Activated naive CD4-positive, alpha-beta T cell treated with anti-CD3 and anti-CD28 coated beads for 36 hours (primary cell): ENCODE results near the gene VASP. TPM values are rescaled to one million over a fixed set of nuclear protein-coding genes. Genes with fewer than 3 reads are reported as not detected.
A peak's percentile ranks its signal among the peaks of the same experiment; 100 is the strongest.

Experiments
- CTCF ChIA-PET: fragments of 350-600 bp; sonication (Branson Sonifier 250); formaldehyde crosslinking; loops from one replicate; lab custom pipeline; 2021; ENCODE audit warnings: antibody characterized with exemption; lab: Charles Lee
- DNase-seq: peaks from one replicate; pipeline ENCODE4 v3.0.0-alpha.2; 2020
- H3K27ac Mint-ChIP-seq: one replicate; pipeline ENCODE4 v1.8.0; 2021; ENCODE audit warnings: mild to moderate bottlenecking, mixed read lengths
- H3K27me3 Mint-ChIP-seq: one replicate; pipeline ENCODE4 v1.8.0; 2021; ENCODE audit warnings: low read depth, mixed read lengths
- H3K36me3 Mint-ChIP-seq: one replicate; pipeline ENCODE4 v1.8.0; 2021; ENCODE audit warnings: low read depth, mixed read lengths
- H3K4me1 Mint-ChIP-seq: one replicate; pipeline ENCODE4 v1.8.0; 2021; ENCODE audit warnings: low read depth, mixed read lengths
- H3K4me3 Mint-ChIP-seq: one replicate; pipeline ENCODE4 v1.8.0; 2021; ENCODE audit warnings: mild to moderate bottlenecking, moderate library complexity, mixed read lengths
- H3K9me3 Mint-ChIP-seq: one replicate; pipeline ENCODE4 v1.8.0; 2021; ENCODE audit warnings: mixed read lengths
- intact Hi-C: fragments of 100-400 bp; cut with micrococcal nuclease; formaldehyde crosslinking; loops from one replicate; pipeline ENCODE4 v1.15.1; 2023
- total RNA-seq, 2 experiments: library from RNA; stranded (reverse); gene quantifications; one replicate each; pipeline ENCODE4 v1.2.3, GENCODE V29; 2021

The VASP gene
- total RNA-seq, 2 experiments from 2014 or later, result 94.5 to 99.6 TPM

- no peaks in the 10 kb centered on the region for H3K27me3 Mint-ChIP-seq
- intact Hi-C loops, result no loop called here
- H3K4me1 Mint-ChIP-seq, result peaks cover 62% of the 10 kb centered on the region
- peak overlapping the region; percentile 19 for H3K27ac Mint-ChIP-seq
- no peaks in the 10 kb centered on the region for H3K9me3 Mint-ChIP-seq
- CTCF ChIA-PET, result interaction anchor here (0.6 kb wide), 1 partner anchor 132 kb away, joined by 3 read pairs; no protein-coding TSS in a partner anchor
- no peak overlapping the region for H3K4me3 Mint-ChIP-seq
- no peak for DNase-seq
- peaks cover 6% of the 10 kb centered on the region for H3K36me3 Mint-ChIP-seq
These were observed 3.8 kb downstream of the VASP start for GRCh38 chr19:45511074-45511473.

- no peaks in the 10 kb centered on the region for H3K9me3 Mint-ChIP-seq
- peak overlapping the region; percentile 97 for H3K27ac Mint-ChIP-seq
- CTCF ChIA-PET, result interaction anchor here (0.6 to 1.0 kb wide), 2 partner anchors 74 to 79 kb away, joined by 5 to 6 read pairs; no protein-coding TSS in a partner anchor
- DNase-seq, result no peak
- H3K4me1 Mint-ChIP-seq, result peaks cover 59% of the 10 kb centered on the region
- no peak overlapping the region for H3K4me3 Mint-ChIP-seq
- peaks cover 11% of the 10 kb centered on the region for H3K36me3 Mint-ChIP-seq
- intact Hi-C loops, result no loop called here
- H3K27me3 Mint-ChIP-seq, result no peaks in the 10 kb centered on the region
These were observed 5.7 kb downstream of the VASP start for GRCh38 chr19:45512881-45513483.

GRCh38 chr19:45514376-45515051, 7.2 kb downstream of the VASP start:
- Mint-ChIP-seq H3K27ac (peak overlapping the region; percentile 97), H3K36me3 (peaks cover 16% of the 10 kb centered on the region), H3K4me1 (peaks cover 53% of the 10 kb centered on the region)

GRCh38 chr19:45515081-45515624, 7.9 kb downstream of the VASP start:
- Mint-ChIP-seq H3K27me3 (no peaks in the 10 kb centered on the region), H3K4me3 (no peak overlapping the region), H3K27ac (peak overlapping the region; percentile 97), H3K36me3 (peaks cover 16% of the 10 kb centered on the region), H3K9me3 (no peaks in the 10 kb centered on the region), H3K4me1 (peaks cover 47% of the 10 kb centered on the region)
- CTCF ChIA-PET, result interaction anchor here (1.6 to 2.2 kb wide), 3 partner anchors 10 to 126 kb away, joined by 5 to 8 read pairs (median 7); no protein-coding TSS in a partner anchor
- DNase-seq, result peak; percentile 64
- intact Hi-C loops, result loop anchor here (1.0 kb wide), 1 partner anchor 8 kb away; the partner anchor contains the start of gene VASP

More at GRCh38 chr19:45514376-45515051, 7.2 kb downstream of the VASP start:
- Mint-ChIP-seq H3K27me3 (no peaks in the 10 kb centered on the region), H3K4me3 (no peak overlapping the region), H3K9me3 (no peaks in the 10 kb centered on the region)
- no peak for DNase-seq
- intact Hi-C loops, result loop anchor here (1.0 kb wide), 1 partner anchor 7 kb away; the partner anchor contains the start of gene VASP
- CTCF ChIA-PET, result interaction anchor here (1.6 to 2.2 kb wide), 3 partner anchors 9 to 127 kb away, joined by 5 to 8 read pairs (median 7); no protein-coding TSS in a partner anchor

- CTCF ChIA-PET, result interaction anchor here (1.6 to 2.2 kb wide), 3 partner anchors 10 to 125 kb away, joined by 5 to 8 read pairs (median 7); no protein-coding TSS in a partner anchor
- intact Hi-C loops, result loop anchor here (1.0 kb wide), 1 partner anchor 9 kb away; the partner anchor contains the start of gene VASP
- Mint-ChIP-seq H3K36me3 (peaks cover 16% of the 10 kb centered on the region), H3K27ac (peak overlapping the region; percentile 97), H3K27me3 (no peaks in the 10 kb centered on the region), H3K4me3 (no peak overlapping the region), H3K4me1 (peaks cover 39% of the 10 kb centered on the region), H3K9me3 (no peaks in the 10 kb centered on the region)
- DNase-seq, result no peak
These were observed 8.6 kb downstream of the VASP start for GRCh38 chr19:45515807-45516401.

GRCh38 chr19:45517238-45517637, 10.0 kb downstream of the VASP start:
- Mint-ChIP-seq H3K36me3 (peaks cover 16% of the 10 kb centered on the region), H3K4me3 (no peak overlapping the region), H3K27ac (no peak overlapping the region), H3K27me3 (no peaks in the 10 kb centered on the region), H3K4me1 (peaks cover 29% of the 10 kb centered on the region), H3K9me3 (no peaks in the 10 kb centered on the region)
- CTCF ChIA-PET, result interaction anchor here (0.7 kb wide), 1 partner anchor 41 kb away, joined by 4 read pairs; no protein-coding TSS in a partner anchor
- intact Hi-C loops, result no loop called here
- DNase-seq, result no peak

- H3K27me3 Mint-ChIP-seq, result no peaks in the 10 kb centered on the region
- H3K36me3 Mint-ChIP-seq, result peaks cover 15% of the 10 kb centered on the region
- H3K4me3 Mint-ChIP-seq, result no peak overlapping the region
- peaks cover 26% of the 10 kb centered on the region for H3K4me1 Mint-ChIP-seq
- H3K27ac Mint-ChIP-seq, result peak overlapping the region; percentile 63
- DNase-seq, result no peak
- intact Hi-C loops, result no loop called here
- H3K9me3 Mint-ChIP-seq, result no peaks in the 10 kb centered on the region
- CTCF ChIA-PET, result no interaction called here
These were observed 10.6 kb downstream of the VASP start for GRCh38 chr19:45517641-45518468.

GRCh38 chr19:45518469-45518826, 11.2 kb downstream of the VASP start:
- H3K27ac Mint-ChIP-seq, result peak overlapping the region; percentile 63
- H3K9me3 Mint-ChIP-seq, result no peaks in the 10 kb centered on the region
- H3K4me1 Mint-ChIP-seq, result peaks cover 26% of the 10 kb centered on the region
- intact Hi-C loops, result no loop called here
- H3K27me3 Mint-ChIP-seq, result no peaks in the 10 kb centered on the region
- CTCF ChIA-PET, result no interaction called here
- peaks cover 14% of the 10 kb centered on the region for H3K36me3 Mint-ChIP-seq
- no peak for DNase-seq
- H3K4me3 Mint-ChIP-seq, result no peak overlapping the region

- peaks cover 11% of the 10 kb centered on the region for H3K4me1 Mint-ChIP-seq
- H3K27me3 Mint-ChIP-seq, result no peaks in the 10 kb centered on the region
- intact Hi-C loops, result no loop called here
- DNase-seq, result no peak
- no peaks in the 10 kb centered on the region for H3K9me3 Mint-ChIP-seq
- CTCF ChIA-PET, result no interaction called here
- no peak overlapping the region for H3K4me3 Mint-ChIP-seq
- H3K36me3 Mint-ChIP-seq, result peaks cover 29% of the 10 kb centered on the region
- H3K27ac Mint-ChIP-seq, result peak overlapping the region; percentile 68
These were observed 15.0 kb downstream of the VASP start for GRCh38 chr19:45522010-45522941.

- Mint-ChIP-seq H3K27ac (peak overlapping the region; percentile 55), H3K36me3 (peaks cover 20% of the 10 kb centered on the region), H3K27me3 (no peaks in the 10 kb centered on the region), H3K9me3 (no peaks in the 10 kb centered on the region), H3K4me1 (peaks cover 18% of the 10 kb centered on the region), H3K4me3 (no peak overlapping the region)
- CTCF ChIA-PET, result interaction anchor here (1.2 to 2.8 kb wide), 2 partner anchors 34 to 119 kb away, joined by 7 read pairs; no protein-coding TSS in a partner anchor
- intact Hi-C loops, result loop anchor here (1.0 kb wide), 6 partner anchors 16 to 169 kb away; partner anchors contain the start of genes QPCTL and VASP
- peak; percentile 82 for DNase-seq
These were observed 16.5 kb downstream of the VASP start for GRCh38 chr19:45523642-45524256.
